H1 (cell line): ENCODE measurements around the gene L3MBTL4. TPM values are rescaled to one million over a fixed set of nuclear protein-coding genes. Genes with fewer than 3 reads are reported as not detected.

Source experiments
- CTCF ChIA-PET: fragments of 300-600 bp; sonication (Branson Sonifier 250); formaldehyde crosslinking; loops from one replicate; lab custom pipeline; 2021; ENCODE audit not compliant: partially characterized antibody; lab: Charles Lee
- POLR2A ChIA-PET: fragments of 300-600 bp; sonication (Branson Sonifier 250); formaldehyde crosslinking; loops from one replicate; lab custom pipeline; 2021; ENCODE audit warnings: inconsistent platforms; ENCODE audit not compliant: partially characterized antibody; lab: Charles Lee
- DNase-seq, 2 experiments: peaks; one replicate each; pipeline versions ENCODE4 v3.0.0 to v3.0.0-alpha.2; 2010 to 2022; ENCODE audit warnings: low spot score in 2 of 2, low read depth in 1 of 2, mixed read lengths in 1 of 2
- FAIRE-seq: peaks from 2 replicates; lab custom pipeline; 2011; peaks lifted over from hg19 to GRCh38; lab: Jason Lieb, UNC
- H2AFZ ChIP-seq: 2 replicates; pipeline ENCODE4 v1.8.1; 2012; ENCODE audit warnings: low read length, inconsistent platforms
- H2AK5ac ChIP-seq: 2 replicates; pipeline ENCODE4 v1.6.1; 2013; ENCODE audit warnings: low read depth, low read length
- H2BK120ac ChIP-seq: replicated peaks from 2 replicates; pipeline ENCODE3; 2013; ENCODE audit warnings: low read depth, low read length, inconsistent platforms
- H2BK12ac ChIP-seq: 2 replicates; pipeline ENCODE4 v1.6.1; 2013; ENCODE audit warnings: low read depth, low read length
- H2BK15ac ChIP-seq: 2 replicates; pipeline ENCODE4 v1.6.1; 2013; ENCODE audit warnings: low read length
- H2BK20ac ChIP-seq: 2 replicates; pipeline ENCODE4 v1.6.1; 2013; ENCODE audit warnings: low read length
- H2BK5ac ChIP-seq: 2 replicates; pipeline ENCODE4 v1.6.1; 2013; ENCODE audit warnings: low read depth, low read length
- H3K14ac ChIP-seq: 2 replicates; pipeline ENCODE4 v1.6.1; 2013; ENCODE audit warnings: inconsistent platforms; ENCODE audit not compliant: insufficient read length
- H3K18ac ChIP-seq: 2 replicates; pipeline ENCODE4 v1.6.1; 2013; ENCODE audit warnings: low read length; ENCODE audit errors: extremely low read depth
- H3K23ac ChIP-seq: 2 replicates; pipeline ENCODE4 v1.6.1; 2013; ENCODE audit warnings: inconsistent platforms; ENCODE audit not compliant: insufficient read length
- H3K23me2 ChIP-seq: 2 replicates; pipeline ENCODE4 v1.6.1; 2013; ENCODE audit warnings: low read depth, low read length
- H3K27ac ChIP-seq: 2 replicates; pipeline ENCODE4 v1.6.1; 2011; ENCODE audit warnings: low read depth, low read length, inconsistent platforms
- H3K27me3 ChIP-seq, 4 experiments: replicated peaks in 1 of 4; 1 replicate in 1 of 4; 2 replicates in 3 of 4; pipeline versions ENCODE4 v1.6.1 to v1.8.1; 2011 to 2013; ENCODE audit warnings: low read length in 3 of 4, mild to moderate bottlenecking in 3 of 4, inconsistent platforms in 2 of 4, mixed read lengths in 2 of 4, moderate library complexity in 1 of 4; ENCODE audit not compliant: control insufficient read depth in 3 of 4, insufficient read depth in 3 of 4; ENCODE audit errors: extremely low read depth in 1 of 4
- H3K36me3 ChIP-seq, 4 experiments: 2 replicates each; pipeline versions ENCODE4 v1.6.1 to v1.8.1; 2011 to 2013; ENCODE audit warnings: mild to moderate bottlenecking in 4 of 4, low read length in 3 of 4, moderate library complexity in 2 of 4, control low read depth in 1 of 4, inconsistent platforms in 1 of 4; ENCODE audit not compliant: insufficient read depth in 4 of 4, control insufficient read depth in 2 of 4
- H3K4ac ChIP-seq: replicated peaks from 2 replicates; pipeline ENCODE3; 2013; ENCODE audit warnings: low read length, low read depth, mixed read lengths, inconsistent platforms; ENCODE audit not compliant: insufficient read length
- H3K4me1 ChIP-seq, 4 experiments: replicated peaks in 1 of 4; 1 replicate in 1 of 4; 2 replicates in 3 of 4; pipeline versions ENCODE4 v1.6.1 to v1.8.1; 2011 to 2013; ENCODE audit warnings: low read length in 3 of 4, inconsistent platforms in 2 of 4, mixed read lengths in 1 of 4; ENCODE audit not compliant: insufficient read depth in 4 of 4, control insufficient read depth in 3 of 4
- H3K4me2 ChIP-seq, 2 experiments: 2 replicates each; pipeline versions ENCODE4 v1.6.1 to v1.8.1; 2011 to 2013; ENCODE audit warnings: low read depth in 2 of 2, low read length in 2 of 2, control low read depth in 1 of 2, inconsistent platforms in 1 of 2, mild to moderate bottlenecking in 1 of 2; ENCODE audit not compliant: insufficient read depth in 1 of 2
- H3K4me3 ChIP-seq, 4 experiments: fragments of 200-600, 300-600 bp in 1 of 4; sonication (generic), shearing (Covaris generic), sonication (Bioruptor Twin) in 1 of 4; 2 replicates each; pipeline versions ENCODE4 v1.5.1 to v1.8.1; 2011 to 2016; ENCODE audit warnings: low read length in 4 of 4, low read depth in 3 of 4, control low read depth in 2 of 4, inconsistent platforms in 2 of 4, mild to moderate bottlenecking in 2 of 4, mixed read lengths in 1 of 4, moderate library complexity in 1 of 4; ENCODE audit not compliant: insufficient read depth in 2 of 4; ENCODE audit errors: extremely low read depth in 1 of 4
- H3K56ac ChIP-seq: replicated peaks from 2 replicates; pipeline ENCODE3; 2013; ENCODE audit warnings: low read depth, mild to moderate bottlenecking, mixed read lengths, low read length, inconsistent platforms; ENCODE audit not compliant: insufficient read length
- H3K79me1 ChIP-seq: 2 replicates; pipeline ENCODE4 v1.6.1; 2013; ENCODE audit warnings: low read depth, low read length, control low read depth
- H3K79me2 ChIP-seq, 2 experiments: 2 replicates each; pipeline versions ENCODE4 v1.6.1 to v1.8.1; 2012 to 2013; ENCODE audit warnings: low read length in 2 of 2, mild to moderate bottlenecking in 2 of 2, inconsistent platforms in 1 of 2; ENCODE audit not compliant: insufficient read depth in 2 of 2, control insufficient read depth in 1 of 2
- H3K9ac ChIP-seq, 4 experiments: replicated peaks in 1 of 4; 1 replicate in 1 of 4; 2 replicates in 3 of 4; pipeline versions ENCODE4 v1.6.1 to v1.8.1; 2011 to 2013; ENCODE audit warnings: low read depth in 3 of 4, low read length in 3 of 4, control low read depth in 2 of 4, mild to moderate bottlenecking in 2 of 4, moderate library complexity in 2 of 4, inconsistent platforms in 1 of 4; ENCODE audit errors: extremely low read depth in 1 of 4
- H3K9me3 ChIP-seq, 2 experiments: 2 replicates each; pipeline versions ENCODE4 v1.6.1 to v1.8.1; 2012 to 2013; ENCODE audit warnings: mild to moderate bottlenecking in 2 of 2, moderate library complexity in 2 of 2, control low read depth in 1 of 2, inconsistent platforms in 1 of 2, low read depth in 1 of 2, low read length in 1 of 2, mixed read lengths in 1 of 2; ENCODE audit not compliant: insufficient read depth in 2 of 2
- H4K20me1 ChIP-seq, 2 experiments: replicated peaks in 1 of 2; 2 replicates each; pipeline versions ENCODE3 to v1.8.1; 2011 to 2013; ENCODE audit warnings: inconsistent platforms in 2 of 2, low read length in 2 of 2, mild to moderate bottlenecking in 1 of 2; ENCODE audit not compliant: insufficient read depth in 2 of 2, control insufficient read depth in 1 of 2
- H4K5ac ChIP-seq: 2 replicates; pipeline ENCODE4 v1.6.1; 2013; ENCODE audit warnings: low read length, low read depth, mixed read lengths, inconsistent platforms; ENCODE audit not compliant: insufficient read length
- H4K8ac ChIP-seq: 2 replicates; pipeline ENCODE4 v1.8.0; 2013; ENCODE audit warnings: mild to moderate bottlenecking, moderate library complexity, low read length, inconsistent platforms; ENCODE audit not compliant: insufficient read depth; ENCODE audit errors: extremely low read depth
- H4K91ac ChIP-seq: replicated peaks from 2 replicates; pipeline ENCODE3; 2013; ENCODE audit warnings: low read length, mixed read lengths, inconsistent platforms; ENCODE audit not compliant: insufficient read length
- CBX5 ChIP-seq: fragments of 300-800, 300-1000 bp; sonication (generic); IDR thresholded peaks from 2 replicates; pipeline ENCODE4 v1.7.1; 2016; ENCODE audit warnings: antibody characterized with exemption, low read length, low read depth
- CBX8 ChIP-seq: fragments of 300-800, 300-1000 bp; sonication (generic); IDR thresholded peaks from 2 replicates; pipeline ENCODE4 v1.7.1; 2016; ENCODE audit warnings: low read depth, low read length, borderline replicate concordance
- CHD1 ChIP-seq: IDR thresholded peaks from 2 replicates; pipeline ENCODE4 v1.6.1; 2012; ENCODE audit warnings: low read depth, low read length, improper control_type of control experiment
- CREB1 ChIP-seq: IDR thresholded peaks from 2 replicates; pipeline ENCODE4 v1.6.1; 2012; ENCODE audit warnings: inconsistent platforms
- FOSL1 ChIP-seq: IDR thresholded peaks from 2 replicates; pipeline ENCODE4 v1.6.1; 2011; ENCODE audit warnings: mild to moderate bottlenecking, low read depth, low read length, moderate library complexity; ENCODE audit not compliant: insufficient read depth
- KDM4A ChIP-seq: IDR thresholded peaks from one replicate; pipeline ENCODE4 v1.7.1; 2012; ENCODE audit warnings: low read depth, mild to moderate bottlenecking, moderate library complexity, low read length, inconsistent platforms; ENCODE audit not compliant: severe bottlenecking
- MAFK ChIP-seq: IDR thresholded peaks from 2 replicates; pipeline ENCODE4 v1.6.1; 2012; ENCODE audit warnings: low read depth, mild to moderate bottlenecking, improper control_type of control experiment, low read length
- NANOG ChIP-seq: IDR thresholded peaks from 2 replicates; pipeline ENCODE4 v1.6.1; 2011; ENCODE audit warnings: low read length, low read depth, mild to moderate bottlenecking, inconsistent platforms; ENCODE audit not compliant: insufficient read depth, poor library complexity, severe bottlenecking
- TAF1 ChIP-seq: IDR thresholded peaks from 2 replicates; pipeline ENCODE4 v1.6.1; 2011; ENCODE audit warnings: mild to moderate bottlenecking, low read depth, low read length
- WGBS, 2 experiments: shearing (Covaris generic) in 1 of 2; methylation state at CpG; one replicate each; pipeline versions ENCODE4 v1.1.6 to v1.1.7; 2013 to 2015; ENCODE audit warnings: low lambda C conversion rate in 2 of 2, mixed read lengths in 2 of 2, inconsistent platforms in 1 of 2, low coverage in 1 of 2, missing lambda C conversion rate in 1 of 2; ENCODE audit not compliant: insufficient replicate concordance in 2 of 2, insufficient coverage in 1 of 2, insufficient read length in 1 of 2; ENCODE audit errors: extremely low coverage in 1 of 2, missing lambda C conversion rate in 1 of 2; 5-methylcytosine and 5-hydroxymethylcytosine counted together
- polyA plus RNA-seq, 7 experiments: library from polyadenylated mRNA; depleted of rRNA in 3 of 7; stranded (reverse) in 5 of 7; unstranded in 2 of 7; fragments of >200 nt in 5 of 7; fragments of 200-250 nt in 2 of 7; gene quantifications; 1 replicate in 5 of 7; 2 replicates in 1 of 7; 4 replicates in 1 of 7; pipeline versions ENCODE4 v1.2.1 to v1.2.3, GENCODE V29; 2011 to 2013; ENCODE audit warnings: missing spikeins in 2 of 7, mixed read lengths in 2 of 7
- total RNA-seq: library from RNA; stranded (reverse); fragmentation: NEBNext Ultra II Directional; extraction: Animal tissue kit (Norgen Biotek cat#: 25700); gene quantifications from 2 replicates; pipeline ENCODE4 v1.2.1, GENCODE V29; 2021

L3MBTL4 gene
- total and polyA plus RNA-seq, 2 of the 8 experiments (the other 6 are each of a cell fraction or from before 2014, with no cell fraction given) = 1.0 to 2.1 TPM

- Histone ChIP-seq H3K27ac (no peak overlapping the region), H3K4me1 (no peaks in the 10 kb centered on the region), H4K20me1 (peaks cover 0 to 2% of the 10 kb centered on the region in 2 experiments), H2BK12ac (peak overlapping the region; percentile 80; the same call in 1 of the 2 replicates), H3K4ac (no peak overlapping the region), H4K91ac (no peak overlapping the region), H2AFZ (no peak overlapping the region), H4K8ac (no peak overlapping the region), H2BK15ac (no peak overlapping the region), H3K9ac (no peak overlapping the region), H2BK5ac (no peak overlapping the region), H4K5ac (no peak overlapping the region), H3K36me3 (no peaks in the 10 kb centered on the region), H3K79me1 (no peaks in the 10 kb centered on the region), H2AK5ac (no peak overlapping the region), H3K56ac (no peak overlapping the region), H3K4me3 (no peak overlapping the region), H3K4me2 (no peak overlapping the region), H2BK20ac (no peak overlapping the region), H3K18ac (no peak overlapping the region), H2BK120ac (no peak overlapping the region), H3K9me3 (0 out of 4 replicates have a peak, but pooled peaks cover 0 to 3% of the 10 kb centered on the region in 2 experiments), H3K23me2 (no peaks in the 10 kb centered on the region), H3K27me3 (no peaks in the 10 kb centered on the region), H3K14ac (no peak overlapping the region), H3K79me2 (no peaks in the 10 kb centered on the region), H3K23ac (no peak overlapping the region)
- DNase-seq = no peak
- WGBS, 2 experiments = 67% methylated on average over 2 of the region's 2 CpGs; no CpG with 5 or more reads in 1 of the 2 experiments
- TF ChIP-seq FOSL1 = no peak
- no peak for TF ChIP-seq KDM4A
- no peak for TF ChIP-seq TAF1
- TF ChIP-seq CBX8 = no peak
- no peak for TF ChIP-seq CREB1
- no peak for TF ChIP-seq NANOG
- TF ChIP-seq CBX5 = no peak
- no peak for TF ChIP-seq MAFK
- no peak for TF ChIP-seq CHD1
- CTCF ChIA-PET = interaction anchor here (1.1 kb wide), 1 partner anchor 13 kb away, joined by 5 read pairs; no protein-coding TSS in a partner anchor
- POLR2A ChIA-PET = no interaction called here
- FAIRE-seq = no peak
Measured at GRCh38 chr18:6031442-6031841, 383.3 kb downstream of the L3MBTL4 start.
